Measurements from ENCODE around the gene MRPL42.
"Not testable (repeated sequence)": the region's sequence is repeated elsewhere in the genome, so short reads cannot be mapped to it uniquely, and the experiment has no call there.

DNA sequence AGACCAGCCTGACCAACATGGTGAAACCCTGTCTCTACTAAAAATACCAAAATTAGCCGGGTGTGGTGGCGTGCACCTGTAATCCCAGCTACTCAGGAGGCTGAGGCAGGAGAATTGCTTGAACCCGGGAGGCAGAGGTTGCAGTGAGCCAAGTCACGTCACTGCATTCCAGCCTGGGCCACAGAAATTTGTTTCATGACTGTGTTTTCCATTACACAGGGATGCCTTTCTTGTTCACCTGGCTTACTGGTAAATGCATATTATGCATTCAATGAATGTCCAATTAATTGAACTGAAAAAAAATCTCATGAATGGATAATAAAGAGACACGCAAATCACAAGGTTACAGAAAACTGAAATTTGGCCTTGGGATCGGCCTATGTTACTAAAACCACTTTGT is 35.3 kb upstream of the MRPL42 start:
- TF ChIP-seq CEBPB (IDR thresholded peaks at IDR 0.05; ENCODE audit: low read depth, low read length); MXI1 (IDR thresholded peaks at IDR 0.05; ENCODE audit: borderline replicate concordance, low read depth, low read length); MAFK (IDR thresholded peaks at IDR 0.05; ENCODE audit: low read depth, low read length); RAD21 (IDR thresholded peaks at IDR 0.05; ENCODE audit: low read length); POLR2A (IDR thresholded peaks at IDR 0.05; ENCODE audit: low read depth, low read length); RFX5 (IDR thresholded peaks at IDR 0.05; ENCODE audit: low read depth, low read length); MAZ (IDR thresholded peaks at IDR 0.05; ENCODE audit: borderline replicate concordance, low read depth, low read length); SMC3 (IDR thresholded peaks at IDR 0.05; ENCODE audit: low read depth, low read length); RCOR1 (IDR thresholded peaks at IDR 0.05; ENCODE audit: insufficient replicate concordance, low read length); FOS (IDR thresholded peaks at IDR 0.05; ENCODE audit: low read depth, low read length): not testable (repeated sequence)
- TF ChIP-seq, protein P1, sequence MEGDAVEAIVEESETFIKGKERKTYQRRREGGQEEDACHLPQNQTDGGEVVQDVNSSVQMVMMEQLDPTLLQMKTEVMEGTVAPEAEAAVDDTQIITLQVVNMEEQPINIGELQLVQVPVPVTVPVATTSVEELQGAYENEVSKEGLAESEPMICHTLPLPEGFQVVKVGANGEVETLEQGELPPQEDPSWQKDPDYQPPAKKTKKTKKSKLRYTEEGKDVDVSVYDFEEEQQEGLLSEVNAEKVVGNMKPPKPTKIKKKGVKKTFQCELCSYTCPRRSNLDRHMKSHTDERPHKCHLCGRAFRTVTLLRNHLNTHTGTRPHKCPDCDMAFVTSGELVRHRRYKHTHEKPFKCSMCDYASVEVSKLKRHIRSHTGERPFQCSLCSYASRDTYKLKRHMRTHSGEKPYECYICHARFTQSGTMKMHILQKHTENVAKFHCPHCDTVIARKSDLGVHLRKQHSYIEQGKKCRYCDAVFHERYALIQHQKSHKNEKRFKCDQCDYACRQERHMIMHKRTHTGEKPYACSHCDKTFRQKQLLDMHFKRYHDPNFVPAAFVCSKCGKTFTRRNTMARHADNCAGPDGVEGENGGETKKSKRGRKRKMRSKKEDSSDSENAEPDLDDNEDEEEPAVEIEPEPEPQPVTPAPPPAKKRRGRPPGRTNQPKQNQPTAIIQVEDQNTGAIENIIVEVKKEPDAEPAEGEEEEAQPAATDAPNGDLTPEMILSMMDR (conservative IDR thresholded peaks at IDR 0.05; ENCODE audit: low read depth, low read length) = not testable (repeated sequence)
